ENCODE measurements around the gene PTGR1. TPM values are rescaled to one million over a fixed set of nuclear protein-coding genes. Genes with fewer than 3 reads are reported as not detected.

PTGR1 gene
- total and polyA plus RNA-seq, 2 donors from 2014 or later, result 75.1 to 285 TPM

DNA sequence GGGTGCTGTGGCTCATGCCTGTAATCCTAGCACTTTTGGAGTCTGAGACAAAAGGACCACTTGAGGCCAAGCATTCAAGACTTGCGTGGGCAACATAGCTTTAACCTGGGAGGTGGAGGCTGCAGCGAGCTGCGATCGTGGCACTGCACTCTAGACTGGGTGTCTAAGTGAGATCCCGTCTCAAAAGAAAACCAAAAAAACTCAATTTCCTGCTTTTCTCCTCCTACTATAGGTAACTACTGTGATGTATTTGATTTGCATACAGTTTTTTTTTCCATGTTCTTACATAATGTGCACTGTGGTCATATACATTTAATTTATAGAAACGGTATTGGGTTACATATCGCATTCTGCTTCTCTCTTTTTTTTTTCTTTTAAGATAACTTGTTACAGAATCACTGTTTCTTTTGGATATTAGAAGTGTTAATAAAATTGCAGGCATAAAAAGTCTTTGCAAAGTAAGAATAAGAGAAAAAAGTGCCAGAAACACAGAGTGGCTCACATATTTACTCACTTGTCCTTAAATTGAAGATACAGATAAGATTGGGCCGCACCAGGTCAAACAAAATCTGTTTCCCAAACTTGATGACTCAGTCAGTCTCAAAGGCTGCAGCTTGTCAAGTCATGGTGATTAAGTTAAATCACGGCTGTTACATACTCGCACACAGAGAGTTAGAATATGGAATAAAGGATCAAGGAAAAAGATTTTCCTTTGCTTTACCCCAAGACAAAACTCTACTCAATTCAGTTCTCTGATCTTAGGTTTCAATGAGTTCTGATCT, 2.0 kb upstream of the PTGR1 start:
- Histone ChIP-seq H3K4me3 (ENCODE audit: low read length in 3 of 3) (no peak overlapping the region), H3K9me3 (ENCODE audit: control insufficient read depth in 2 of 3, insufficient read depth in 1 of 3, low read length in 3 of 3) (no peaks in the 10 kb centered on the region), H3K27me3 (ENCODE audit: control insufficient read depth, insufficient read depth, low read length) (no peaks in the 10 kb centered on the region), H3K36me3 (ENCODE audit: control insufficient read depth in 2 of 3, insufficient read depth in 3 of 3, low read length in 3 of 3) (peaks cover 0 to 7% (median 6%) of the 10 kb centered on the region in 3 donors), H3K4me1 (ENCODE audit: control insufficient read depth in 2 of 3, insufficient read depth in 2 of 3, low read depth in 1 of 3, low read length in 3 of 3) (peaks cover 0 to 22% (median 10%) of the 10 kb centered on the region in 3 donors), H3K9ac (ENCODE audit: low read length in 3 of 3) (no peak overlapping the region), H3K27ac (ENCODE audit: low read depth in 2 of 2, low read length in 2 of 2) (no peak overlapping the region)
- intact Hi-C loops (cut with DNase I), result no loop called here
- FAIRE-seq, result no peak
- no peak for DNase-seq
- TF ChIP-seq, protein P1, sequence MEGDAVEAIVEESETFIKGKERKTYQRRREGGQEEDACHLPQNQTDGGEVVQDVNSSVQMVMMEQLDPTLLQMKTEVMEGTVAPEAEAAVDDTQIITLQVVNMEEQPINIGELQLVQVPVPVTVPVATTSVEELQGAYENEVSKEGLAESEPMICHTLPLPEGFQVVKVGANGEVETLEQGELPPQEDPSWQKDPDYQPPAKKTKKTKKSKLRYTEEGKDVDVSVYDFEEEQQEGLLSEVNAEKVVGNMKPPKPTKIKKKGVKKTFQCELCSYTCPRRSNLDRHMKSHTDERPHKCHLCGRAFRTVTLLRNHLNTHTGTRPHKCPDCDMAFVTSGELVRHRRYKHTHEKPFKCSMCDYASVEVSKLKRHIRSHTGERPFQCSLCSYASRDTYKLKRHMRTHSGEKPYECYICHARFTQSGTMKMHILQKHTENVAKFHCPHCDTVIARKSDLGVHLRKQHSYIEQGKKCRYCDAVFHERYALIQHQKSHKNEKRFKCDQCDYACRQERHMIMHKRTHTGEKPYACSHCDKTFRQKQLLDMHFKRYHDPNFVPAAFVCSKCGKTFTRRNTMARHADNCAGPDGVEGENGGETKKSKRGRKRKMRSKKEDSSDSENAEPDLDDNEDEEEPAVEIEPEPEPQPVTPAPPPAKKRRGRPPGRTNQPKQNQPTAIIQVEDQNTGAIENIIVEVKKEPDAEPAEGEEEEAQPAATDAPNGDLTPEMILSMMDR (IDR thresholded peaks at IDR 0.05; ENCODE audit: borderline replicate concordance, extremely low read depth, insufficient read depth), result no peak

DNA sequence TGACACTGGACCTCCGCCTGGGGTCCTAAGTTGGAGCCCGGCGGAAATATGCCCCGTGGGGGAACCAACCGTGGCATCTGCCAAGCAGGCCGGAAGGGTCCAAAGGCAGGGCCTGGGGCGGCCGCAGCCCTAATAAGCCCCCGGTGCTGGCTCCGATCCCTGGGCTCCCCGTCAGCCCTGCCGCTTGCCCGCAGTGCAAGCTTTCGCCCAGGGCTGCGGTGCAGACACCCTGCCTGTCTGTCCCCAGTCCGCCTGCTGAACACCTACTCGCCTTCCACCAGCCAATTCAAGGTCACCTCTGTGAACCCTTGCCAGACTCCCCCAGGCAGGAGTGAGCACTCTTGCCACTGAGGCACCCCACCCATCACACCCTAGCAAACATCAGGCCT, 502 bp upstream of the PTGR1 start:
- Histone ChIP-seq H3K4me3 (ENCODE audit: low read length in 3 of 3) (peak overlapping the region; percentile 74 to 90 (median 82)), H3K27me3 (ENCODE audit: control insufficient read depth, insufficient read depth, low read length) (no peaks in the 10 kb centered on the region), H3K9ac (ENCODE audit: low read length in 3 of 3) (peak overlapping the region; percentile 41 to 96 (median 67)), H3K27ac (ENCODE audit: low read depth in 2 of 2, low read length in 2 of 2) (peak overlapping the region; percentile 90 to 95), H3K9me3 (ENCODE audit: control insufficient read depth in 2 of 3, insufficient read depth in 1 of 3, low read length in 3 of 3) (no peaks in the 10 kb centered on the region), H3K4me1 (ENCODE audit: control insufficient read depth in 2 of 3, insufficient read depth in 2 of 3, low read depth in 1 of 3, low read length in 3 of 3) (peaks cover 0 to 16% (median 10%) of the 10 kb centered on the region in 3 donors), H3K36me3 (ENCODE audit: control insufficient read depth in 2 of 3, insufficient read depth in 3 of 3, low read length in 3 of 3) (peaks cover 3 to 18% (median 14%) of the 10 kb centered on the region in 3 donors)
- no peak for FAIRE-seq
- TF ChIP-seq, protein P1 (IDR thresholded peaks at IDR 0.05; ENCODE audit: borderline replicate concordance, extremely low read depth, insufficient read depth), result no peak
- intact Hi-C loops (cut with DNase I), result no loop called here
- no peak for DNase-seq

DNA sequence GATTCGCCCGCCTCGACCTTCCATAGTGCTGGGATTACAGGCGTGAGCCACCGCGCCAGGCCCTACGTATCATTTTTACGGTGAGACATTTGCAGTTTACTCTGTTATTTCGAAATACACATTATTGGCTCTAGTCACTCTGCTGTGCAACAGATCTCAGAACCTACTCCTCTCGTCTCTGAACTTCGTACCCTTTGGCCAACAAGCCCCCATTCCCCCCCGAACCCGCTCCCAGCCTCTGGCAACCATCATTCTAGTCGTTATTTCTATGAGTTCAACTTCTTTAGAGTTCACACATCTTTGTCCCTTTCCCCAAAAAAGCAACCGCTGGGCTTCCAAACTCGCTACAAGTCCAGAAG, 735 bp downstream of the PTGR1 start:
- Histone ChIP-seq H3K4me1 (ENCODE audit: control insufficient read depth in 2 of 3, insufficient read depth in 2 of 3, low read depth in 1 of 3, low read length in 3 of 3) (peaks cover 0 to 7% (median 5%) of the 10 kb centered on the region in 3 donors), H3K36me3 (ENCODE audit: control insufficient read depth in 2 of 3, insufficient read depth in 3 of 3, low read length in 3 of 3) (peaks cover 3 to 23% (median 14%) of the 10 kb centered on the region in 3 donors), H3K9me3 (ENCODE audit: control insufficient read depth in 2 of 3, insufficient read depth in 1 of 3, low read length in 3 of 3) (no peaks in the 10 kb centered on the region), H3K4me3 (ENCODE audit: low read length in 3 of 3) (peak overlapping the region; percentile 75 to 93 (median 90)), H3K9ac (ENCODE audit: low read length in 3 of 3) (peak overlapping the region; percentile 15 to 96 (median 79)), H3K27me3 (ENCODE audit: control insufficient read depth, insufficient read depth, low read length) (no peaks in the 10 kb centered on the region), H3K27ac (ENCODE audit: low read depth in 2 of 2, low read length in 2 of 2) (peak overlapping the region; percentile 90 to 95)
- FAIRE-seq, result no peak
- intact Hi-C loops (cut with DNase I), result no loop called here
- DNase-seq, result peak in 1 of 5 donors; percentile 36
- TF ChIP-seq, protein P1 (IDR thresholded peaks at IDR 0.05; ENCODE audit: borderline replicate concordance, extremely low read depth, insufficient read depth), result no peak
